ENCODE measurements around the gene H2AZ2.

DNA sequence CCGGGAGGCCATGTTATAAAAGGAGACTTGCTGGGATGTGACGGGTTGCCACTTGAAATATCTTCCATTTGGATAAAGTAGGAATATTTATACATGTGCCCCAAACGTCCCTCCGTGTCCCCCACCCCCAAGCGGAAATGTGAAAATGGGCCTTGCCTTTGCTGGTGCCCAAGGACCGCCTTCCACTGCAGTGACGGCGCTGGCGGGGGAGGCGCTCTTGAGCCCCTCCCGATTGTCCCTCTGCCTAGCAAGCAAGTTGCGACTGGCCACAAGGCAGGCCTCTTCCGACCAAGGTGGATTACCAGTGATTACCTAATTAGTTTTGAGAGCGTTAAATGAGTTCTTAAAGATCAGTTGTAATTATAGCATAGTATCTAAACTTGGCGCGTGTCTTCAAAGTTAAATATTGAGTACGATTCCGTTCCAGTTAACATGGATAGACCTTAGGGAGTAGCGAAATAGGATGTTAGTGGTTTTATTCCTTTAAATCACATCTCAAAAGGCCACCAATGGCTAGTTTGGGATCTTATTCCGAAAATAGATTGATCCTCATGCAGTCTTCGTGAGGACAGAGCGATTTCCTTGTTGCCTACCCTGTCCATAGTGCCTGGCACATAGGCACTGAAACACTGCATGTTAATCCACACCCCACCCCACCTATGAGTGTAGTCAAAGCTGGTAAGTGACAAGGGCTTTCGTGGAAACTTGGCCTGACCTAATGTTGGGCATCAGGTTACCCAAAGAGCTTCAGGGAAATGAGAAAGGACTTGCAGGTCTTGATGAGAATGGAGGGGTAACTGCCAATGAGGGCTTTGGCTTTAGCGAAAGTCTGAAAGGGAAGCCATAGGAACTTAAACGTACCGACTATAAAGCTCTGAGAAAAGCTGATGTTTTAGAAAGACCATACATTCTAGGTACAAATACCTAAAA, 50.3 kb downstream of the H2AZ2 start:
- TF ChIP-seq, protein P1, sequence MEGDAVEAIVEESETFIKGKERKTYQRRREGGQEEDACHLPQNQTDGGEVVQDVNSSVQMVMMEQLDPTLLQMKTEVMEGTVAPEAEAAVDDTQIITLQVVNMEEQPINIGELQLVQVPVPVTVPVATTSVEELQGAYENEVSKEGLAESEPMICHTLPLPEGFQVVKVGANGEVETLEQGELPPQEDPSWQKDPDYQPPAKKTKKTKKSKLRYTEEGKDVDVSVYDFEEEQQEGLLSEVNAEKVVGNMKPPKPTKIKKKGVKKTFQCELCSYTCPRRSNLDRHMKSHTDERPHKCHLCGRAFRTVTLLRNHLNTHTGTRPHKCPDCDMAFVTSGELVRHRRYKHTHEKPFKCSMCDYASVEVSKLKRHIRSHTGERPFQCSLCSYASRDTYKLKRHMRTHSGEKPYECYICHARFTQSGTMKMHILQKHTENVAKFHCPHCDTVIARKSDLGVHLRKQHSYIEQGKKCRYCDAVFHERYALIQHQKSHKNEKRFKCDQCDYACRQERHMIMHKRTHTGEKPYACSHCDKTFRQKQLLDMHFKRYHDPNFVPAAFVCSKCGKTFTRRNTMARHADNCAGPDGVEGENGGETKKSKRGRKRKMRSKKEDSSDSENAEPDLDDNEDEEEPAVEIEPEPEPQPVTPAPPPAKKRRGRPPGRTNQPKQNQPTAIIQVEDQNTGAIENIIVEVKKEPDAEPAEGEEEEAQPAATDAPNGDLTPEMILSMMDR (IDR thresholded peaks at IDR 0.05): peak; percentile 73
- no peak for TF ChIP-seq EZH2 (IDR thresholded peaks at IDR 0.05; ENCODE audit: borderline replicate concordance, insufficient read depth, low read depth, low read length, poor library complexity, severe bottlenecking)

All from B cell (primary cell).